Progenitor cell of endocrine pancreas (in vitro differentiated cells): ENCODE results near the gene ABCF1. TPM values are rescaled to one million over a fixed set of nuclear protein-coding genes. Genes with fewer than 3 reads are reported as not detected.
A peak's percentile ranks its signal among the peaks of the same experiment; 100 is the strongest.

Experiments used
- DNase-seq: peaks from one replicate; pipeline ENCODE4 v3.0.0; 2021; ENCODE audit warnings: low spot score; ENCODE audit not compliant: unreplicated experiment
- H3K27ac Mint-ChIP-seq: 2 replicates; pipeline ENCODE4 v1.8.0; 2021; ENCODE audit warnings: mild to moderate bottlenecking, moderate library complexity, mixed read lengths
- H3K27me3 Mint-ChIP-seq: 2 replicates; pipeline ENCODE4 v1.8.0; 2021; ENCODE audit warnings: mixed read lengths
- H3K36me3 Mint-ChIP-seq: 2 replicates; pipeline ENCODE4 v1.8.0; 2022; ENCODE audit warnings: mixed read lengths; ENCODE audit not compliant: insufficient read depth
- H3K4me1 Mint-ChIP-seq: 2 replicates; pipeline ENCODE4 v1.8.0; 2021; ENCODE audit warnings: low read depth, mixed read lengths
- H3K4me3 Mint-ChIP-seq: 2 replicates; pipeline ENCODE4 v1.8.0; 2021; ENCODE audit warnings: low read depth, mild to moderate bottlenecking, moderate library complexity, mixed read lengths
- H3K9me3 Mint-ChIP-seq: 2 replicates; pipeline ENCODE4 v1.8.0; 2021; ENCODE audit warnings: low read depth, mixed read lengths
- total RNA-seq: library from RNA; stranded (reverse); gene quantifications from 2 replicates; pipeline ENCODE4 v1.2.1, GENCODE V29; 2021
- TF ChIP-seq, protein P1 (sequence below): fragments of 200-600 bp; sonication (generic); IDR thresholded peaks from one replicate; pipeline ENCODE4 v1.5.0; 2021; ENCODE audit warnings: antibody characterized with exemption, mild to moderate bottlenecking; ENCODE audit not compliant: unreplicated experiment

The ABCF1 gene
- total RNA-seq, 1 donor from 2014 or later, result 72.0 TPM

DNA sequence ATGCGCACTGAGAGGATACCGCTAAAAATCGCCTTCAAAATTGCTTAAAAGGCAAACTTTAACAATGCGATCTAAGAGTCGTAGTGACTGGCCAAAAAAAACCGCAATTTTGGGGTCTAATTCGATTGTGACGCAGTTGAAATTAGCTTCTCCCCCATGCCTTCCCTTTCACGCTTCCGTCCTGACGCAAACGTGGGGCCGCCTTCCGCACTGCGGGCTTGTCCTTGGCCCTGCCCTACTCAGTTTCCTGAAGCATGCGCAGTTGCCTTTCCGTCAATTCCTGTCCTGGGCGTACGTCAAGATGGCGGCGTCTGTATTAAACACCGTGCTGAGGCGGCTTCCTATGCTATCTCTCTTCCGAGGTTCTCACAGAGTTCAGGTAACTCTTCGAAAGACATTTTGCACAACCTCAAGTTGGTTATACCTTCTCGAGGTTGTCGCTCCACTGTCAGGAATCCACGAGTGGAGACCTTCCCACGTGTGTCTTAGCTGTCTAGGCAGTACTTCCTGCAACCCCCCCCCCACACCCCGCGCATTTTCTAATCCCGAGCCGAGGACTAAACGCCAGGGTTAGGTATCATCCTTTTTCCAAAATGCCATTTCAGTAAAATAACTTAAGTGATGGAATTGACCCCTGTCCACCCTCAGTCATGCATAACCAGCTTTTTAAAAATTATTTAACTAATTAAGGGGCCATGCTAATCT is 46.5 kb downstream of the ABCF1 start, which contains the start of gene MRPS18B:
Gene MRPS18B (plus strand): TSS at position 276 of the 705 bp plus-strand sequence. CDS start 26 bp downstream, at position 302.
- H3K36me3 Mint-ChIP-seq, result peaks cover 25% of the 10 kb centered on the region
- H3K4me1 Mint-ChIP-seq, result peaks cover 23% of the 10 kb centered on the region

DNA sequence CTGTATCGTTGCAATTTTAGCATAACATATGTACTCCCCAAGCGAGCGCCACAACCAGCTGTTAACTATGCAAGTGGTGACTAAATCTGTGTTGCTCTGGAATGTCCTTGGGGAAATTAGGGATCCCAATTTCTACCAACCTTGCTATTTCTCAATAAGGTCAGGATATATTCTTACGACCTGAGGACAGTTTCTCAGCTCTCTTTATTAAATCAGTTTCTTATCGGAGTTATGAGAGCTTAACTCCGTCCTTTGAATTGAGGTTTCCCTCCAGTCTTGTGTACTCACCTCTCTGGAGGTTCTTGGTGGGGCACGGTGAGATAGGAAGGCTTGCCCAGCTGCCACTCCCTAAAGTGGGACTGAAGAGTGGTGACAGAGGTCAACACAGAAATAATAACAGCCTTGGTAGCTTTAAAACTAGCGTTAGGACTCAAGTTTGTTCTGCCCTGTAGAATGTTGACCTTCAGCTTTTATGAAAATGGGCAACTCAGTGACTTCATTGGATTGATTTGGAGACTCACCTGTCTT is 47.1 kb downstream of the ABCF1 start:
- Mint-ChIP-seq H3K27me3 (no peaks in the 10 kb centered on the region), H3K36me3 (peaks cover 25% of the 10 kb centered on the region)

More for the DNA sequence above, 46.5 kb downstream of the ABCF1 start, which contains the start of gene MRPS18B:
- H3K27me3 Mint-ChIP-seq, result no peaks in the 10 kb centered on the region
- peak within 1 kb of the TSS; percentile 100 for H3K4me3 Mint-ChIP-seq
- TF ChIP-seq, protein P1, sequence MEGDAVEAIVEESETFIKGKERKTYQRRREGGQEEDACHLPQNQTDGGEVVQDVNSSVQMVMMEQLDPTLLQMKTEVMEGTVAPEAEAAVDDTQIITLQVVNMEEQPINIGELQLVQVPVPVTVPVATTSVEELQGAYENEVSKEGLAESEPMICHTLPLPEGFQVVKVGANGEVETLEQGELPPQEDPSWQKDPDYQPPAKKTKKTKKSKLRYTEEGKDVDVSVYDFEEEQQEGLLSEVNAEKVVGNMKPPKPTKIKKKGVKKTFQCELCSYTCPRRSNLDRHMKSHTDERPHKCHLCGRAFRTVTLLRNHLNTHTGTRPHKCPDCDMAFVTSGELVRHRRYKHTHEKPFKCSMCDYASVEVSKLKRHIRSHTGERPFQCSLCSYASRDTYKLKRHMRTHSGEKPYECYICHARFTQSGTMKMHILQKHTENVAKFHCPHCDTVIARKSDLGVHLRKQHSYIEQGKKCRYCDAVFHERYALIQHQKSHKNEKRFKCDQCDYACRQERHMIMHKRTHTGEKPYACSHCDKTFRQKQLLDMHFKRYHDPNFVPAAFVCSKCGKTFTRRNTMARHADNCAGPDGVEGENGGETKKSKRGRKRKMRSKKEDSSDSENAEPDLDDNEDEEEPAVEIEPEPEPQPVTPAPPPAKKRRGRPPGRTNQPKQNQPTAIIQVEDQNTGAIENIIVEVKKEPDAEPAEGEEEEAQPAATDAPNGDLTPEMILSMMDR, result no peak
- H3K9me3 Mint-ChIP-seq, result no peaks in the 10 kb centered on the region
- peak within 1 kb of the TSS; percentile 100 for H3K27ac Mint-ChIP-seq
- DNase-seq, result peak; percentile 84

DNA sequence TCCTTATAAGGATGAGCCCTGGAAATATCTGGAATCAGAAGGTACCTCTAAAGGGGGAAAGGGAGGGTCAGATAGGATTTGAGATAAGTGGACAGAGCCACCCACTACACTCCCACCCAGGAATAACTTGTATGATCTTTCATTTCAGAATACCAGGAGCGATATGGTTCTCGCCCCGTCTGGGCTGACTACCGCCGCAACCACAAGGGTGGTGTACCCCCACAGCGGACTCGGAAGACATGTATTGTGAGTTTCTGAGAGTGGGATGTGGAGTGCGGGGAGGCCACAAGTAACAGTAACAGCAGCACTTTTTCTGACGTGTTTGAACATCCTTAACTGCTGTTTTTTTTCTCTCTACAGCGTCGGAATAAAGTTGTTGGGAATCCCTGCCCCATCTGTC is 48.3 kb downstream of the ABCF1 start:
- TF ChIP-seq, protein P1, result no peak
- no peak overlapping the region for H3K4me3 Mint-ChIP-seq
- no peak overlapping the region for H3K27ac Mint-ChIP-seq
- peaks cover 23% of the 10 kb centered on the region for H3K36me3 Mint-ChIP-seq
- no peaks in the 10 kb centered on the region for H3K27me3 Mint-ChIP-seq
- no peaks in the 10 kb centered on the region for H3K9me3 Mint-ChIP-seq
- peaks cover 10% of the 10 kb centered on the region for H3K4me1 Mint-ChIP-seq
- DNase-seq, result no peak

More for the DNA sequence above, 47.1 kb downstream of the ABCF1 start:
- peaks cover 19% of the 10 kb centered on the region for H3K4me1 Mint-ChIP-seq
- TF ChIP-seq, protein P1, result no peak
- H3K4me3 Mint-ChIP-seq, result peak overlapping the region; percentile 100
- no peaks in the 10 kb centered on the region for H3K9me3 Mint-ChIP-seq
- H3K27ac Mint-ChIP-seq, result peak overlapping the region; percentile 100
- no peak for DNase-seq

DNA sequence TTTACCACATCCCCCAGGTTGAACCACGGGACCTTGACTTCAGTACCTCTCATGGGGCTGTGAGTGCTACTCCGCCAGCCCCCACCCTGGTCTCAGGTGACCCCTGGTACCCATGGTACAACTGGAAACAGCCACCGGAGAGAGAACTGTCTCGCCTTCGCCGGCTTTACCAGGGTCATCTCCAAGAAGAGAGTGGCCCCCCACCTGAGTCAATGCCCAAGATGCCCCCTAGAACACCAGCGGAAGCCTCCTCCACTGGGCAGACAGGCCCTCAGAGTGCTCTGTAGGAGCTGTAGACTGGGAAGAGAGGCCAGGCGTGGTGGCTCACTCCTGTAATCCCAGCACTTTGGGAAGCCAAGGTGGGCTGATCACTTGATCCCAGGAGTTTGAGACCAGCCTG is 54.3 kb downstream of the ABCF1 start:
- Mint-ChIP-seq H3K4me1 (peaks cover 17% of the 10 kb centered on the region), H3K4me3 (peak overlapping the region; percentile 93), H3K36me3 (peaks cover 13% of the 10 kb centered on the region), H3K9me3 (no peaks in the 10 kb centered on the region), H3K27me3 (no peaks in the 10 kb centered on the region), H3K27ac (peak overlapping the region; percentile 47)
- no peak for DNase-seq
- TF ChIP-seq, protein P1, result no peak

GRCh38 chr6:30626484-30627366 is 55.5 kb downstream of the ABCF1 start, which contains the start of gene ATAT1:
TSS of gene ATAT1 (plus strand) at chr6:30626874.
- H3K36me3 Mint-ChIP-seq, result peaks cover 20% of the 10 kb centered on the region
- peak within 1 kb of the TSS; percentile 98 for H3K27ac Mint-ChIP-seq
- TF ChIP-seq, protein P1, result peak; percentile 48
- peak; percentile 71 for DNase-seq
- peak within 1 kb of the TSS; percentile 93 for H3K4me3 Mint-ChIP-seq
- H3K27me3 Mint-ChIP-seq, result no peaks in the 10 kb centered on the region
- no peaks in the 10 kb centered on the region for H3K9me3 Mint-ChIP-seq
- H3K4me1 Mint-ChIP-seq, result peaks cover 17% of the 10 kb centered on the region
